Measurements from ENCODE around the gene PRTN3.
"Not testable (repeated sequence)": the region's sequence is repeated elsewhere in the genome, so short reads cannot be mapped to it uniquely, and the experiment has no call there.

Gene PRTN3

DNA sequence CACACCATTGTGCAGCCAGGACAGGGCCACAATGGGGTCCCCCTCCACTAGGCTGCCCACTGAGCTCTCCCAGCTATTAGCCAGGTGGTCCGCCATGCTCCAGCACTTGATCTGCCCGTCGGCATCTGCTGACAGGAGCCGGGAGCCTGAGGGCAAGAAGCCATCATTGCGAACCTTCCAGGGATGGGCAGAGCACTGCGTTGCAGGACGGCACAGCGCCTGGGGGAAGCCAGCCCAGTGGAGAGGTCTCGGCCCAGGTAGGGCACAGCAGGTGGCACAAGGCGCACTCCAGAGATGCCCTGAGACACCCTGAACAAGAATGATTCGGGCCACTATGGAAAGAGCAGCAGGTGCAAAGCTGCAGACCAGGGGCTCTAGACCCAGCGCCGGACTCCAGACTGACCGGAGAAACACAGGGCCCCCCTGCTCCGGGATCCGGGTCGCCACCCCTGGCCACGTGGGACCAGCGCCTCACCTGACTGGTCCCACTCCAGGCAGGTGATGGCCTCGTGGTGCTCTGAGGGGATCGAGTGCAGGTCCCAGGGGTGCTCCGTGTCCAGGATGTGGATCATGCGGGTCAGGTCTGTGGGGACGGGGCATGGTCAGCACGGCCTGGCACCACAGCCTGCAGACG lies 49.0 kb downstream of the PRTN3 start:
- intact Hi-C loops (cut with micrococcal nuclease), result no loop called here
- H3K27ac Mint-ChIP-seq, result no peak overlapping the region
- H3K36me3 Mint-ChIP-seq (ENCODE audit: low read depth), result peaks cover 73% of the 10 kb centered on the region
- no peak overlapping the region for H3K4me3 Mint-ChIP-seq
- no peaks in the 10 kb centered on the region for H3K9me3 Mint-ChIP-seq
- H3K27me3 Mint-ChIP-seq, result no peaks in the 10 kb centered on the region
- H3K4me1 Mint-ChIP-seq (ENCODE audit: low read depth), result peaks cover 24% of the 10 kb centered on the region

DNA sequence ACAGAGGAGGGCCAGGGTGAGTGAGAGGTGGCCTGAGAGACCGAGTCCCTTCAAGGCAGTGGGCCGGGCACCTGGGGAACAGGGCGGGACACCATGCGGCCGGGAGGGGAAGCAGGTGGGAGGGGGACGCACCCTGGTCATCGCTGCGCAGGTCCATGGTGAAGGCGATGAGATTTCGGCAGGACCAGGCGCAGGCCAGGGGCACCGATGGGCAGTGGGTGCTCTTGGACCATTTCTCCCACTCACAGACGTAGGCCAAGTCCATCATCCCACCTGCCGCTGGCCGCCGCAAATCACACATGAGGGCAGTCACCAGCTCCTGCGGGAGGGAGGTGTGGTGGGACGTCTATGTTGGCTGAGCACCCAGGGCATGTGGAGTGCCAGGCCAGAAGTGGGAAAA lies 50.0 kb downstream of the PRTN3 start:
- H3K9me3 Mint-ChIP-seq, result no peaks in the 10 kb centered on the region
- intact Hi-C loops (cut with micrococcal nuclease), result no loop called here
- no peaks in the 10 kb centered on the region for H3K27me3 Mint-ChIP-seq
- peak overlapping the region; percentile 69 for H3K4me3 Mint-ChIP-seq
- peaks cover 29% of the 10 kb centered on the region for H3K4me1 Mint-ChIP-seq (ENCODE audit: low read depth)
- H3K27ac Mint-ChIP-seq, result peak overlapping the region; percentile 79
- peaks cover 62% of the 10 kb centered on the region for H3K36me3 Mint-ChIP-seq (ENCODE audit: low read depth)

DNA sequence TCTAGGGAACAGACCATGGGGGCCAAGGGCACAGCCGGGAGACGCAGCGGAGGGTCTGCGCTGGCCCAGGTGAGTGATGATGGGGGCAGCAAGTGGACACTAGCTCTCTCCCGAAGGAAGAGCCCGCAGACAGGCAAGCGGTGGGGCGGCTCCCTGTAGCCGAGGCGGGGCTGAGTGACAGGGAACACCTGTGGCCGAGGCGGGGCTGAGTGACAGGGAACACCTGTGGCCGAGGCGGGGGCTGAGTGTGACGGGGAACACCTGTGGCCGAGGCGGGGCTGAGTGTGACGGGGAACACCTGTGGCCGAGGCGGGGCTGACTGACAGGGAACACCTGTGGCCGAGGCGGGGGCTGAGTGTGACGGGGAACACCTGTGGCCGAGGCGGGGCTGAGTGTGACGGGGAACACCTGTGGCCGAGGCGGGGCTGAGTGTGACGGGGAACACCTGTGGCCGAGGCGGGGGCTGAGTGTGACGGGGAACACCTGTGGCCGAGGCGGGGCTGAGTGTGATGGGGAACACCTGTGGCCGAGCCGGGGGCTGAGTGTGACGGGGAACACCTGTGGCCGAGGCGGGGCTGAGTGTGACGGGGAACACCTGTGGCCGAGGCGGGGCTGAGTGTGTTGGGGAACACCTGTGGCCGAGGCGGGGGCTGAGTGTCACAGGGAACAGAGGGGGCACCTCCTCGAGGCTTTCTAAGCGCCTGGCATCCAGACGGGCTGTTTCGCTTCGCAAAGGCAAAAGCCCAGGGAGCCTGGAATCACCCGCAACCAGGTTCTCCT lies 50.8 kb downstream of the PRTN3 start:
- H3K27ac Mint-ChIP-seq, result peak overlapping the region; percentile 98
- intact Hi-C loops (cut with micrococcal nuclease); H3K27me3 Mint-ChIP-seq: not testable (repeated sequence)

DNA sequence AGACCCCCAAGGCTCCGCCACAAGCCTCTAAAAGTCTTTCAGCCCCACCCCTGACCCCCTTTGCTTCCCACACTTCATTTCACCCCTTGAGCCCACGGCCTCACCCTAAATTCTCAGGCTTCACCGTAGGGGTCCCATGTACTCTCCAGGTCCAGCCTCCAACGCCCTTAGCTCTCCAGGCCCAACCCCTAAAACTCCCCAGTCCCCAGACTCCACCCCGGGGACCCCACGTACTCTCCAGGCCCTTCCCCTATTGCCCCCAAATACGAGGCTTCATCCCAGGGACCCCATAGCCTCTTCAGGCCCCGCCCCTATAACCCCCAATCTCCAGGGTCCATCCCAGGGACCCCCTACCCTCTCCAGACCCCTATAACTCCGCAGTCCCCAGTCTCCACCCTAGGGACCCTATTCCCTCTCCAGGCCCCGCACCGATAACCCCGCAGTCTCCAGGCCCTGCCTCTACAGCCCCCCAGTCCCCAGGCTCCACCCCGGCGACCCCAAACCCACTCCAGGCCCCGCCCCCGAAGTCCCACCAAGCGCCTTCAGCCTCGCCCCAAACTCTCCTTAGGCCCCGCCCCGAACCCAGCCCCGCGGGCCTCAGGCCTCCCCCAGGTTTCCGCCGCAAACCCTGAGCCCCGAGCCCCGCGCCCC lies 51.6 kb downstream of the PRTN3 start:
- no peaks in the 10 kb centered on the region for H3K9me3 Mint-ChIP-seq
- peak overlapping the region; percentile 85 for H3K4me3 Mint-ChIP-seq
- H3K36me3 Mint-ChIP-seq (ENCODE audit: low read depth), result peaks cover 62% of the 10 kb centered on the region
- H3K27me3 Mint-ChIP-seq, result no peaks in the 10 kb centered on the region
- peak overlapping the region; percentile 98 for H3K27ac Mint-ChIP-seq
- H3K4me1 Mint-ChIP-seq (ENCODE audit: low read depth), result peaks cover 29% of the 10 kb centered on the region
- intact Hi-C loops (cut with micrococcal nuclease), result no loop called here

More for the DNA sequence above, 50.8 kb downstream of the PRTN3 start:
- peak overlapping the region; percentile 85 for H3K4me3 Mint-ChIP-seq
- H3K9me3 Mint-ChIP-seq, result not testable (repeated sequence)
- H3K4me1 Mint-ChIP-seq (ENCODE audit: low read depth), result peaks cover 29% of the 10 kb centered on the region
- peaks cover 62% of the 10 kb centered on the region for H3K36me3 Mint-ChIP-seq (ENCODE audit: low read depth)

DNA sequence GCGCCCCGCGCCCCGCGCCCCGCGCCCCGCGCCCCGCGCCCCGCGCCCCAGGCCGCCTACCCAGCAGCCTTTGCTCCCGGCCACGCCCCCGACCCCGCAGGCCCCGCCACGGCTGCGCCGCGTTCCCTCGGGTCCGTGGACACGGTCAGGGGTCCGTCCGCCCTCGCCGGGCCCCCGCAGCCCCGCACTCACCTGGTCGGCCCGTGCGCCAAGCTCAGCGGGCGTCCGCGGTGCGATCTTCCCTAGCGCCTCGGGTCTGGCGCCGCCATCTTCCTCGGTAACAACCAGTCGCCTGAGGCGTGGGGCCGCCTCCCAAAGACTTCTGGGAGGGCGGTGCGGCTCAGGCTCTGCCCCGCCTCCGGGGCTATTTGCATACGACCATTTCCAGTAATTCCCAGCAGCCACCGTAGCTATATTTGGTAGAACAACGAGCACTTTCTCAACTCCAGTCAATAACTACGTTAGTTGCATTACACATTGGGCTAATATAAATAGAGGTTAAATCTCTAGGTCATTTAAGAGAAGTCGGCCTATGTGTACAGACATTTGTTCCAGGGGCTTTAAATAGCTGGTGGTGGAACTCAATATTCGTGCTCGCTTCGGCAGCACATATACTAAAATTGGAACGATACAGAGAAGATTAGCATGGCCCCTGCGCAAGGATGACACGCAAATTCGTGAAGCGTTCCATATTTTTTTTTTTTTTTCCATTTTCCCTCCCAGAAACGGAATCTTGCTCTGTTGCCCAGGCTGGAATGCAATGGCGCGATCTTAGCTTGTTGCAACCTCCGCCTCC lies 52.3 kb downstream of the PRTN3 start, which contains the start of the genes MED16 and RNU6-9:
TSS of gene MED16 (minus strand) at position 294 of the 796 bp plus-strand sequence. CDS start 2,056 bp downstream, outside the sequence.
TSS of gene RNU6-9 (plus strand) at position 591 of the 796 bp plus-strand sequence.
- Mint-ChIP-seq H3K27me3 (no peaks in the 10 kb centered on the region), H3K27ac (peak within 1 kb of the TSS; percentile 98), H3K36me3 (ENCODE audit: low read depth) (peaks cover 62% of the 10 kb centered on the region), H3K9me3 (no peaks in the 10 kb centered on the region), H3K4me3 (peak within 1 kb of the TSS; percentile 85), H3K4me1 (ENCODE audit: low read depth) (peaks cover 29% of the 10 kb centered on the region)
- intact Hi-C loops (cut with micrococcal nuclease), result loop anchor here (1.0 kb wide), 1 partner anchor 96 kb away; the partner anchor contains the start of gene PTBP1

DNA sequence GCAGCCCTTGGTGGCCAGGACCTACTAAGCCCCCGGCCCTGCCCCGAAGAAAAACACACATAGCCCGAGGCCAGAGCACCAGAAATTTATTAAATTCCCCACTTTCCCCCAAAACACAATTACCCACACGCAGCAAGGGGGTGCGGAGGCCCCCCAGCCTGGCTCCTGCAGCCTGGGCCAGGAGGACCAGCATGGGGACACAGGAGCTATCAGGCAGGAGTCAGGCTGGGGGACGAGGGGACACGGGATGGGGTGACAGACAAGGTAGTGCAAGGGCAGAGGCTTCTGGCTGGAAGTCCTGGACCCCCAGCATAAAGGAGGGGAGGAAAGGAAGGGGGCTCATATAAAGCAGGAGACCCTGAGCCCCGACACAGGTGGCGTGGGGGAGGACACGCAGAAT lies 55.6 kb downstream of the PRTN3 start:
- Mint-ChIP-seq H3K27ac (no peak overlapping the region), H3K36me3 (ENCODE audit: low read depth) (peaks cover 62% of the 10 kb centered on the region)
- intact Hi-C loops (cut with micrococcal nuclease), result no loop called here

DNA sequence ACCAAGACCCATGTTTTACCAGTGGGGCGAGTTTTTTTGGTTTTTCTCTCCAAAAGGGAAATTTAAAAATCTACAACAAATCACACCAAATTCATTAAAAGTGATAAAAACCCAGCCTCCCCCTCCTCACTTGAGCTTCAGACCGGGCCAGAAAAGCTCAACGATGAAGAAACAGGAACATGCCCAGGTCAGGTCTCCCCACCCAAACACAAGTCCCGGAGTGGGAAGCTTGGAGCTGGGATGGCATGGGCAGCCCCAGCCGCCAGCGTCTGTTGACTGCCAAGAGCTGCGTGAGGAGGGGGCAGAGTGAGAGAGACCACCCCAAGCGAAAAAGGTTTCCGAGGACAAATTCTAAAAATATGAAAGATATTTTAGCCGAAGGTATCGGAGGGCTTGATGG lies 56.2 kb downstream of the PRTN3 start:
- Mint-ChIP-seq H3K4me3 (no peak overlapping the region), H3K4me1 (ENCODE audit: low read depth) (peaks cover 24% of the 10 kb centered on the region), H3K36me3 (ENCODE audit: low read depth) (peaks cover 67% of the 10 kb centered on the region), H3K9me3 (no peaks in the 10 kb centered on the region), H3K27me3 (no peaks in the 10 kb centered on the region), H3K27ac (no peak overlapping the region)
- intact Hi-C loops (cut with micrococcal nuclease), result no loop called here

More for the DNA sequence above, 55.6 kb downstream of the PRTN3 start:
- no peaks in the 10 kb centered on the region for H3K27me3 Mint-ChIP-seq
- no peaks in the 10 kb centered on the region for H3K9me3 Mint-ChIP-seq
- H3K4me3 Mint-ChIP-seq, result no peak overlapping the region
- peaks cover 24% of the 10 kb centered on the region for H3K4me1 Mint-ChIP-seq (ENCODE audit: low read depth)

DNA sequence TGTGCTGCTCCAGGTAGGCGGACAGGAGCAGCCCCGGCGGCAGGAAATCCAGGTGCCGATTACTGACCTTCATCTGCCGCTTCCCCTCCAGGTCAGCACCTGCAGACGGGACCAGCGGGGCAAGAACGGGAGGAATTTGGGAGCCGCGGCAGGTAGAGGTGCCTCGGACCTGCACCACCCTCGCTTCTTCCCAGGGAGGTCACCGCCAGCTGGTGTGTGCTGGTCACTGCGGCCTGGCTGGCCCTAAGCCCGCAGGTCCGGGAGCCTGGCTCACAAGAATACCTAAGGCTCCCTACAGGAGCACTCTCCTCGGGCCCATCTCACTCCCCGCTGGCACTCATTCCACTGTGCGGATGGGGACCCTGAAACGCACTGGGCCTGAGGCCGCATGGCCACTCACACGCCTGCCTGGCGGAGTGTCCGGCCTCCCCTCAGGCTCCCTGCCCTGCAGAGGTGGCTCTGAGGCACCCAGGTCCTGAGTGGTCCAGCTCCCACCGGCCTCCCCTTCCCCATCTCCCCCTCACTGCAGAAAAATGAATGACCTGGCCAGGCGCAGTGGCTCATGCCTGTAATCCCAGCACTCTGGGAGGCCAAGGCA lies 56.7 kb downstream of the PRTN3 start:
- Mint-ChIP-seq H3K27ac (no peak overlapping the region), H3K27me3 (no peaks in the 10 kb centered on the region), H3K9me3 (no peaks in the 10 kb centered on the region), H3K36me3 (ENCODE audit: low read depth) (peaks cover 73% of the 10 kb centered on the region), H3K4me3 (no peak overlapping the region), H3K4me1 (ENCODE audit: low read depth) (peaks cover 22% of the 10 kb centered on the region)
- intact Hi-C loops (cut with micrococcal nuclease), result no loop called here

All from dendritic cell treated with granulocyte-macrophage colony-stimulating factor and Interleukin-4, amounts not matched to agents 40 ng/mL and 50 ng/mL, for 4 days (primary cell).